H1 (cell line): ENCODE measurements around the gene DKK1. TPM values are rescaled to one million over a fixed set of nuclear protein-coding genes. Genes with fewer than 3 reads are reported as not detected.

Experiments used
- ATF3 ChIP-seq: IDR thresholded peaks from 2 replicates; pipeline ENCODE4 v1.6.1; 2011; ENCODE audit warnings: low read depth, mild to moderate bottlenecking, low read length; ENCODE audit not compliant: insufficient read depth
- BRCA1 ChIP-seq: IDR thresholded peaks from 2 replicates; pipeline ENCODE4 v1.6.1; 2012; ENCODE audit warnings: low read depth, low read length, improper control_type of control experiment
- CBX5 ChIP-seq: fragments of 300-800, 300-1000 bp; sonication (generic); IDR thresholded peaks from 2 replicates; pipeline ENCODE4 v1.7.1; 2016; ENCODE audit warnings: antibody characterized with exemption, low read length, low read depth
- CBX8 ChIP-seq: fragments of 300-800, 300-1000 bp; sonication (generic); IDR thresholded peaks from 2 replicates; pipeline ENCODE4 v1.7.1; 2016; ENCODE audit warnings: low read depth, low read length, borderline replicate concordance
- CEBPB ChIP-seq: IDR thresholded peaks from 2 replicates; pipeline ENCODE4 v1.6.1; 2012; ENCODE audit warnings: low read depth, low read length
- CHD2 ChIP-seq: IDR thresholded peaks from 2 replicates; pipeline ENCODE4 v1.6.1; 2012; ENCODE audit warnings: low read length, improper control_type of control experiment
- CREB1 ChIP-seq: IDR thresholded peaks from 2 replicates; pipeline ENCODE4 v1.6.1; 2012; ENCODE audit warnings: inconsistent platforms
- EZH2 ChIP-seq: fragments of 200-600 bp; sonication (generic); IDR thresholded peaks from 2 replicates; pipeline ENCODE4 v1.7.1; 2012; ENCODE audit warnings: low read depth, mild to moderate bottlenecking, moderate library complexity, low read length, inconsistent platforms; ENCODE audit not compliant: severe bottlenecking
- GABPA ChIP-seq: IDR thresholded peaks from 2 replicates; pipeline ENCODE4 v1.6.1; 2011; ENCODE audit warnings: mild to moderate bottlenecking, low read length, moderate library complexity, borderline replicate concordance; ENCODE audit not compliant: insufficient read depth
- GTF2F1 ChIP-seq: IDR thresholded peaks from 2 replicates; pipeline ENCODE4 v1.6.1; 2012; ENCODE audit warnings: low read depth, low read length, improper control_type of control experiment, borderline replicate concordance
- HDAC2 ChIP-seq, 2 experiments: fragments of 300-600 bp in 1 of 2; sonication (generic) in 1 of 2; IDR thresholded peaks; 2 replicates each; pipeline ENCODE4 v1.6.1; 2011 to 2012; ENCODE audit warnings: low read depth in 2 of 2, low read length in 2 of 2, mild to moderate bottlenecking in 2 of 2, moderate library complexity in 2 of 2, borderline replicate concordance in 1 of 2, inconsistent platforms in 1 of 2
- KDM1A ChIP-seq: fragments of 200-600, 300-600 bp; sonication (generic); IDR thresholded peaks from 2 replicates; pipeline ENCODE4 v1.7.1; 2016; ENCODE audit warnings: mild to moderate bottlenecking, low read length, borderline replicate concordance
- KDM5A ChIP-seq: fragments of 200-600 bp; IDR thresholded peaks from 2 replicates; pipeline ENCODE4 v1.7.1; 2012; ENCODE audit warnings: mild to moderate bottlenecking, low read length, inconsistent platforms, mixed read lengths
- NRF1 ChIP-seq: IDR thresholded peaks from 2 replicates; pipeline ENCODE4 v1.6.1; 2011; ENCODE audit warnings: mild to moderate bottlenecking, low read depth, low read length, improper control_type of control experiment
- PHF8 ChIP-seq: fragments of 200-600 bp; sonication (generic); conservative IDR thresholded peaks from 2 replicates; pipeline ENCODE4 v1.7.1; 2012; ENCODE audit warnings: low read depth, mild to moderate bottlenecking, inconsistent platforms, low read length, moderate library complexity
- POU5F1 ChIP-seq: IDR thresholded peaks from 2 replicates; pipeline ENCODE4 v1.6.1; 2011; ENCODE audit warnings: low read depth, mild to moderate bottlenecking, low read length, moderate library complexity
- RAD21 ChIP-seq, 2 experiments: IDR thresholded peaks in 1 of 2; conservative IDR thresholded peaks in 1 of 2; 2 replicates each; pipeline ENCODE4 v1.6.1; 2011; ENCODE audit warnings: low read depth in 2 of 2, low read length in 2 of 2, improper control_type of control experiment in 1 of 2, inconsistent platforms in 1 of 2, mild to moderate bottlenecking in 1 of 2, moderate library complexity in 1 of 2
- RFX5 ChIP-seq: IDR thresholded peaks from 2 replicates; pipeline ENCODE4 v1.6.1; 2011; ENCODE audit warnings: low read depth, low read length, improper control_type of control experiment, borderline replicate concordance
- SP4 ChIP-seq: IDR thresholded peaks from 2 replicates; pipeline ENCODE4 v1.6.1; 2012; ENCODE audit warnings: low read length, inconsistent platforms
- SRF ChIP-seq: IDR thresholded peaks from 2 replicates; pipeline ENCODE4 v1.6.1; 2011; ENCODE audit warnings: mild to moderate bottlenecking, low read depth, low read length, moderate library complexity
- SUZ12 ChIP-seq: fragments of 200-600 bp; sonication (generic); IDR thresholded peaks from 2 replicates; pipeline ENCODE4 v1.6.1; 2012; ENCODE audit warnings: mild to moderate bottlenecking, inconsistent platforms, low read length, moderate library complexity, mixed read lengths
- TEAD4 ChIP-seq: IDR thresholded peaks from 2 replicates; pipeline ENCODE4 v1.6.1; 2012; ENCODE audit warnings: low read depth, low read length, inconsistent platforms, mixed read lengths
- YY1 ChIP-seq: IDR thresholded peaks from 2 replicates; pipeline ENCODE4 v1.6.1; 2011; ENCODE audit warnings: low read depth, mild to moderate bottlenecking, low read length
- polyA plus RNA-seq, 7 experiments: library from polyadenylated mRNA; depleted of rRNA in 3 of 7; stranded (reverse) in 5 of 7; unstranded in 2 of 7; fragments of >200 nt in 5 of 7; fragments of 200-250 nt in 2 of 7; gene quantifications; 1 replicate in 5 of 7; 2 replicates in 1 of 7; 4 replicates in 1 of 7; pipeline versions ENCODE4 v1.2.1 to v1.2.3, GENCODE V29; 2011 to 2013; ENCODE audit warnings: missing spikeins in 2 of 7, mixed read lengths in 2 of 7
- total RNA-seq: library from RNA; stranded (reverse); fragmentation: NEBNext Ultra II Directional; extraction: Animal tissue kit (Norgen Biotek cat#: 25700); gene quantifications from 2 replicates; pipeline ENCODE4 v1.2.1, GENCODE V29; 2021

DKK1 gene
- total and polyA plus RNA-seq, 2 of the 8 experiments (the other 6 are each of a cell fraction or from before 2014, with no cell fraction given) = 0.36 to 0.61 TPM

DNA sequence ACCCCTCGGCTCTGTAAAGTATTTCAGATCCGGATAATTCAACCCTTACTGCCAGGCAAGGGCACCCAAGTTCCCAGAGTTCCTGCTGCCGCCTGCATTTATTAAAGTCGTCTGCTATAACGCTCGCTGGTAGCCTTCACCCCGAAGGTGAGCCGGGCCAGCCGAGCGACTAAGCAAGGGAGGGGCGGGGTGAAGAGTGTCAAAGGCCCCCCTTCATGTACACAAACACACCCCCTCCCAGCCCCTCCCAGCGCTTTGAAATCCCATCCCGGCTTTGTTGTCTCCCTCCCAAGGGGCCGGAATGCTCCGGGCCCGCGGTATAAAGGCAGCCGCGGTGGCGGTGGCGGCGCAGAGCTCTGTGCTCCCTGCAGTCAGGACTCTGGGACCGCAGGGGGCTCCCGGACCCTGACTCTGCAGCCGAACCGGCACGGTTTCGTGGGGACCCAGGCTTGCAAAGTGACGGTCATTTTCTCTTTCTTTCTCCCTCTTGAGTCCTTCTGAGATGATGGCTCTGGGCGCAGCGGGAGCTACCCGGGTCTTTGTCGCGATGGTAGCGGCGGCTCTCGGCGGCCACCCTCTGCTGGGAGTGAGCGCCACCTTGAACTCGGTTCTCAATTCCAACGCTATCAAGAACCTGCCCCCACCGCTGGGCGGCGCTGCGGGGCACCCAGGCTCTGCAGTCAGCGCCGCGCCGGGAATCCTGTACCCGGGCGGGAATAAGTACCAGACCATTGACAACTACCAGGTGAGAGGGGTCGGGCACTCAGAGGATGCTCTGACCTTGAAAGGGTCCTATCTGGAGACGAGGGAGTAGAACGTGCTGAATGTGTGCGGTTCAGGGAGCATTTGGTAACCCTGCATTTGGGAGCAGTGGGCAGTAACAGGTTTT, at the start of gene DKK1 (continued):
- no peak for TF ChIP-seq CBX8
- no peak for TF ChIP-seq POU5F1
- TF ChIP-seq CEBPB = no peak
- TF ChIP-seq TEAD4 = no peak
- no peak; the same call in 1 of the 2 replicates for TF ChIP-seq BRCA1
- TF ChIP-seq SUZ12 = no peak; the same call in 1 of the 2 replicates
- TF ChIP-seq SRF = no peak
- TF ChIP-seq HDAC2 (IDR thresholded peaks at IDR 0.05; ENCODE audit: borderline replicate concordance in 1 of 2, low read depth in 2 of 2, low read length in 2 of 2) = peak in 1 of 2 experiments; percentile 59; a peak in 1 of 4 replicates
- peak; percentile 22 for TF ChIP-seq EZH2
- TF ChIP-seq PHF8 = peak; percentile 59
- no peak for TF ChIP-seq GTF2F1
- TF ChIP-seq CHD2 = peak; percentile 57
- TF ChIP-seq RFX5 = no peak
- TF ChIP-seq KDM1A = peak; percentile 68; the same call in 1 of the 2 replicates
- TF ChIP-seq KDM5A = no peak
- no peak for TF ChIP-seq ATF3
- no peak for TF ChIP-seq NRF1
- TF ChIP-seq RAD21 (IDR thresholded peaks at IDR 0.05 in 1 of 2, conservative IDR thresholded peaks at IDR 0.05 in 1 of 2; ENCODE audit: low read depth in 2 of 2, low read length in 2 of 2) = peak; percentile 65 to 75
- TF ChIP-seq YY1 = no peak
- no peak for TF ChIP-seq CREB1
- TF ChIP-seq CBX5 = no peak
- TF ChIP-seq SP4 = no peak
- TF ChIP-seq GABPA = no peak
